HG03159 (cell line): ENCODE data around the gene CHKB.
A peak's percentile ranks its signal among the peaks of the same experiment; 100 is the strongest.

Experiments
- ATAC-seq: cut with Tn5 transposase; IDR thresholded peaks from one replicate; pipeline ENCODE4 v1.9.1; 2021; ENCODE audit warnings: mild to moderate bottlenecking, moderate library complexity; ENCODE audit not compliant: unreplicated experiment

The CHKB gene

DNA sequence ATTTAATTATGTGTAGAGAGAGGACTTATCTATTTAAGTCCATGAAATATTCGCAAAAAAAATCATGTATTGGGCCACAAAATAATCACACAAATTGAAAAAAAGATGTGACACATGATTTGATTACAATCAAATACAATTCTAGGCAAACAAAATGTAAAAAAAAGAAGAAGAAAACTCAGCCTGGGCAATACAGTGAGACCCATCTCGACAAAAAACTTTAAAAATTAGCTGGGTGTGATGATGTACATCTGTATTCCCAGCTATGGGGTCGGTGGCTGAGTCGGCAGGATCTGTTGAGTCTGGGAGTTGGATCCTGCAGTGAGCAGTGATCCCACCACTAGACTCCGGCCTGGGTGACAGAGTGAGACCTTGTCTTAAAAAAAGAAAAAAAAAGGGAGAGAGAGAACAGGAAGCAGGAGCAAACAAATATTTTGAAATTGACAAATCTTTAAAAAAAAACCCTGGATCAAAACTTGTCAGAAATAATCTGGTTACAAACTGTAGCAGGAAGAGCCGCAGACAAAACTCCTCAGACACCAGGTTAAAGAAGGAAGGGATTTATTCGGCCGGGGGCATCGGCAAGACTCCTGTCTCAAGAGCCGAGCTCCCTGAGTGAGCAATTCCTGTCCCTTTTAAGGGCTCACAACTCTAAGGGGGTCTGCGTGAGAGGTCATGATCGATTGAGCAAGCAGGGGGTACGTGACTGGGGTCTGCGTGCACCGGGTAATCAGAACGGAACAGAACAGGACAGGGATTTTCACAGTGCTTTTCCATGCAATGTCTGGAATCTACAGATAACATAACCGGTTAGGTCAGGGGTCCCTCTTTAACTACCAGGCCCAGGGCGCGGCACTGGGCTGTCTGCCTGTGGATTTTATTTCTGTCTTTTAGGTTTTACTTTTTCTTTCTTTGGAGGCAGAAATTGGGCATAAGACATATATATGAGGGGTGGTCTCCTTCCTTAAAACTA is 49.5 kb downstream of the CHKB start:
- ATAC-seq, result no peak

DNA sequence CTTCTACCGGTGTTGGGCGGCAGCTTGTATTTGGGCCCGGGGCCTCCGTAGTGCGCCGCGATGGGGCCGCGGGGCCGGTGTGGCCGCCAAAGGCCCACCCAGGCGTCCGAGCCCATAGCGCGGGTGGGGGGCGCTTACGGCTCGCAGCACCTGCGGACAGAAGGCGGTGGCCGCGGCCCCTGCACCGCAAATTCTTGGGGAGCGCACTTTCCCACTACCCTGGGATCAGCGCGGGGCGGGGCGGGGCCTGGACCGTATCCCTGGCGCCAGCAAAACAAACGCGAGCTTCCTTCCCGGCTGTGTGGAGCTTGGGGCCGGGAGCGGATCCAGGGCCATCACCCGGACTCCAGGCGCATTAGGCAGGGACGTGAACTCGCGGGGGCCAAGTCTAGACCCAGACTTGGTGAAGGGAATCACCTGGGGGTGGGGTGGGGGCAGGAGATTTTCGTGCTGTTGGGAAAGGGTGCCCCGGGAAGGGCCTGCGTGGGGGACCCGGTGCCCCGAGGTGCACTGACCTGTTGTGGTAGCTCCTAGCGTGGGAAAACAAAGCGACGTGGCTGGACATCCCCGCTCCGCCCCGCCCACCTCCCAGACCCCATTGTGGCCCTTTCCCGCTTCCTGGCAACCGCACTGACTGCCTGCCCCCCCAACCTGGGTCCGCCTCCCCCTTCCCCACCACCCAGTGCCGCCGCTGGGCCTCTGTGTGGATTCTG is 50.5 kb downstream of the CHKB start:
- ATAC-seq, result no peak

DNA sequence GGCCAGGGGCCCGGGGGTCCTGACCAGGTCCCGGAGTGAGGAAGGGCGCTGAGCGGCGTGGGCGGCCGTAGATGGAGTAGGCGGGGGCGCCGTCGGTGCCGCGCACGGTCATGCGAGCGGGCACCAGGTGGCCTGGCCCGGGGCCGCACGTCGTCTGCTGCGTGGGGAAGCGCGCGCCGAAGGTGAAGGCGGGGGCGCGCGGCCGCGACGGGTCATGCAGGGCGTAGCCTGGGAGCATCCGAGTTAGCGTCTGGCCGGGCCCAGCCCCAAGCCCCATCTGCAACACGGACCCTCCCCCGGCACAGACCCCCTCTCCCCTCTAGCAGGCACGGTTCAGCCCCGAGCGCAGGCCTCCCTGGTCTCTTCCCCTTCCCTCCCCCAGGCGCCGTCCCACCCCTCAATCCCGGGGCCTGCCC is 51.1 kb downstream of the CHKB start:
- ATAC-seq, result no peak

GRCh38 chr22:50530877-50531545 is 51.6 kb downstream of the CHKB start:
- ATAC-seq, result no peak

DNA sequence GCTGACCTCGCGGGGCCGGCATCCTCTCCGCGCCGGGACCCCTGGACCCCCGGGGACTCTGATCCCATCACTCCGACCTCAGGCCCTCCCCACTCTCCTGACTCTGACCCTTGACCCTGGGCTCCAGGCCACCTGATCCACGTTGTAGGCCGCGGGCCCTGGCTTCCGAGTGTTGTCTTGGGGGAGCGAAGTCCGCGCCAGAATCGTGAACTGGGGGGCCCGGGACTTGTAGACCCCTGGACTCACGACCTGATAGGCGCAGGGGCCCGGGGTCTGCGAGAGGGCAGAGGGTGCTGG is 52.1 kb downstream of the CHKB start:
- ATAC-seq, result no peak

- ATAC-seq, result peak; percentile 21
Observed at GRCh38 chr22:50529897-50530579, 52.6 kb downstream of the CHKB start, which contains the start of gene TYMP. Gene TYMP, minus strand, starts transcription at chr22:50530012. Its CDS starts 303 bp downstream, at chr22:50529709.

- ATAC-seq, result no peak
Observed at GRCh38 chr22:50529416-50529896, 53.2 kb downstream of the CHKB start.
